Stimulated activated CD4-positive, alpha-beta T cell treated with anti-CD3 and anti-CD28 coated beads, Interleukin-1b, Interleukin-23, amount 100 ng/mL, for 24 hours (primary cell): ENCODE measurements around the gene APCDD1L.

Source experiments
- DNase-seq, 4 experiments: peaks; one replicate each; pipeline ENCODE4 v3.0.0-alpha.2; 2020; ENCODE audit warnings: low read depth in 4 of 4, low spot score in 1 of 4

Gene APCDD1L

DNA sequence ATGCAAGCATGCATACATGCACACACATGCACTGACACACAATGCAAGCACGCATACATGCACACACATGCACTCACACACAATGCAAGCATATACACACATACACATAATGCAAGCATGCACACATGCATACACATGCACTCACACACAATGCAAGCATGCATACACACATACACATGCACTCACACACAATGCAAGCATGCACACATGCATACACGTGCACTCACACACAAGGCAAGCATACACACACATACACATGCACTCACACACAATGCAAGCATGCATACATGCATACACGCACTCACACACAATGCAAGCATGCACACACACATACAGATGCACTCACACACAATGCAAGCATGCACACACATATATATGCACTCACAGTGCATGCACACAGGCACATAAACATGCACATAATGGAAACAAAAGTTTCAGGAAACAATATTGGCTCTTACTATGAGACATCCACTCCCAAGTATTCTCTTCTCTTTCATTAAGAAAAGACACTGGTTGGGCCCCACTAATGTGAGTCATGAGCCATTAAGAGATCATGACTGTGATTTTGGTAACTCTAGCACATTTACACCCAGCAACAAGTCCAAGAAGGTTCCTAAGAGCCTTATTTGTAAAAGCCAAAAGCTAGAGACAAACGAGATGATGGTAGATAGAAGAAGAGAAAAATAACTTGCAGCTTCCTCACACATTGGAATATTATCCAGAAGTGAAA, 22.2 kb downstream of the APCDD1L start:
- no peak for DNase-seq

DNA sequence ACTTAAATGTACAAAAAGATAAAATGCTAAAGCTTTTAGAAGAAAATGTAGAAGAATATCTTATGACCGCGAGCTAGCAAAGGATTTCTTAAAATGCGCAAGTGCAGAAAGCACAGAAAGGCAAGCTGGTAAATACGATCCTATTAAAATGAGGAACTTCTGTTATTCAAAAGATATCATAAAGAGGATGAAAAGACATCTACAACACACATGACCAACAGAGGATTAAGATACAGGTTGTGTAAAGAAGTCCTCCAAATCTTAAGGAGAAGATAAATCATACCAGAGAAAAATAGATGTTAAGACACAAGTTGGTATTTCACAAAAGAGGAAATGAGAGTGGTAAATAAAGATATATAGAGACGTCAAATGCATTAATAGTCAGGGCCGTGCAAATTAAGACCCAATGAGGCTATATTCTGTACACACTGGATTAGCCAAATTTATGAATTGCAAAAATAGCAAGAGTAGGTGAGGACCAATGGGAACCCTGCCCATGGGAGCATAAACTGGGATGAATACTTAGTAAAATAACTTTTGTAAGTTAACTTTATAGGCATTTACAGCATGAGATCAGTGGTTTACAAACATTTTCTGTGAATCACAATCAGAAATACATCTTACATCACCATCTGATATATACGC, 23.0 kb downstream of the APCDD1L start:
- DNase-seq = no peak

DNA sequence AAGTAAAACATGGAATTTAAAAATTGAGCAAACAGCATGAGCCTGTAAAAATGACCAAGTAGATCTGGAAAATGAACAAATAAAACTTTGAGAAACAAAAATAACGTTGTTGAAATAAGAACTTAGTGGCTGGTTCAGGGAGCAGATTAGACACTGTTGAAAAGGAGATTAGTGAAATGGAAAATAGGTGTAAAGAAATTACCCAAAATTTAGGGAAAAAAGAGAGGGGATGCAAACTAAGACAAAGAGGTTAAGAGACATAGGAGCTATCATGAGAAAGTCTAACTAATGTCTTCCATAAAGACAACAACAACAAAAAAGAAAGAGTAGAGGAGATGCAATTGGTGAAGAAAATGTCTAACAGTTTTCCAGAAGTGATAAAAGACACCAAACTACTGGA, 29.0 kb downstream of the APCDD1L start:
- DNase-seq = no peak

DNA sequence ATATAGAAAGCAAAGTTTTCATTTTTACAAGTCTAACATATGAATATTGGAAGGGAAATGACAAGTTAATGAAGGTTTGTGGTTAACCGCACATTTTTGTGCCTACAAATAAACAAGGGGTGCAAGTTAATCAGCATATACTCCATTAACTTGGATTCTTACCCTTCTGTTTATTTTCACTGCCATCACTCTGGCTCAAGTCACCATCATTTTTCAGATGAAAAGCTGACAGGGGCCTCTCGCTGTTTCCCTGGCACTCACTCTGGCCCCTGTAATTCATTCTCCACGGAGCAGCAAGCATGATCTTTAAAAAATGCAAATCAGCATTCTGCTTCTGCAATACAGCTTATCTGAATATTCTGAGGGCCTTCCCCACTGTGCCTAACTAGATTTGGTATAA, 29.8 kb downstream of the APCDD1L start:
- no peak for DNase-seq

DNA sequence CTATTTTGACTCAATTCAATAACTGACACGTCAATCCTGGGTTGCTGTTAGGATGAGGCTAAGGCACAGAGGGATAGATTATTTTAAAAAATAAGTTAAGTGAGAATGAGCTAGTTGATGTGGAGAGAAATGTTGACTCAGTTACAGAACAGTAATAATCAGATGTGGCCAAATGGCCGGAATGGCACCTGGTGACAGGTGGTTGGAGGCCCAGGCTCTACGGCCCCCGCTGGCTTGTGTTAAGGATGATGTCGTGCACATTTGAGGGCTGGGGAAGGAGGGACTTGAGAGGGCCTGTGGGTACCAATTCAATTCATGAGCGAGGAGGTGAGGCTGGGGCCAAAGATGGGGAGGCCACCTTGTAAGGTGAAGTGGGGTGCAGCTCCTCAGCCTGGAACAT, 31.7 kb downstream of the APCDD1L start:
- DNase-seq = no peak

DNA sequence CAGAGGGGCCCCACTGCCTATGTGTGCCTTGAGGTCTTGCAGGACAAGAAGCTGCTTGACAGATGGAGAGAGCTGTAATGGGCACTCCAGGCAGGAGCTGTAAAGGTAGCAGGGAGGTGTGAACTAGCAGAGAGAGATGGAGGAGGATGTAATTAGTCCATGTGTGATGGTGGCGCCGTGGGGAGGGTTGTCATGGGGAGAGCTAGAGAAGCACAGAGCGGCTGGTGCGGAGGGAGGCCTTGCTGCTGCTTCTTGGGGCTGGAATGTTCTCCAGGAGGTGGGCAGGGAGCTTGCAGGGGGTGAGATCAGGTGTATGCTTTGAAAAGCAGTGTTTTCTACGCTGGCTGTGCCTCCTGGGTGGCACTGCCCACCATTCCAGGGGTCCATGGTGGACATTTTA, 32.1 kb downstream of the APCDD1L start:
- no peak for DNase-seq

DNA sequence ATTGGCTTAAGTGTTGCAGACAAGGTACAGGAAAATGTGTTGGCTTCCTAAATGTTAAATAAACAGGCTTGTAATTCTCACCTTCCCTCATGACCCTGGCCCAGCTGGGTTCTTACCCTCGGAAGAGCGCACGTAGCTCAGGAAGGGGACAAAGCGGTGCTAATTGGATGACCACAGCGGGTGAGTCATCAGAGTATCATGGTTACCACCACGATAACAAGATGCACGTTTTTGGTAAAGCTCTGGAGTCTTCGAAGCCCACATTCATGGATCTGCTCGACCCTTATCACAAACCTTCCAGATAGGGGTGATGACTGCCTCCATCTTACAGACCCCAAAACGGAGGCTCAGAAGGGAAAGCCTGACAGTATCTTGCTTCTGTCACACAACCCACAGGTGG, 32.8 kb downstream of the APCDD1L start:
- DNase-seq = no peak

DNA sequence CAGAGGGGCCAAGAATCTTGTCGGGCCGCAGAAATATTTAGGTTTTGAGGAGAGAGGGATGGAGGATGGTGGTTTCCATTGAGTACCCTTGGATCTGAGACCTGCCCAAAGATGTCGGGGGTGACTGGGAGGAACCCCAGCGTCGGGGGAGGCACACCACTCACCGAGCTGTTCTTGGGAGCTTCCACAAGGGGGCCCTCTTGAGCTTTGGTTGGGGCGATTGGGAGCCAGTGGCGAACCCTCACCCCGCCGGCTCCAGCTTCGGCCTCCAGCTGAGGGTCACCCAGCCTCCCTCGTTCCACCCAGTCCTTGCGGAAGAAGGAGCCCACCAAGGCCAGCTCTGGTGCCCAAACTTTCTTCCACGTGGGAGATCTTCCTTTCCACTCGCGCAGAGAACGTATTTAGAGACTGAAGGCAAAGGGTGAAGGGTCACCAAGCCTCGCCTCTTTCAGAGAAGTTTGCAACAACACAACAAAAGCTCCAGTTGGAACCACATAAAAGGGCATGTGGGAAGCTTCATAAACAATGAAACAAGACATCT, 33.6 kb downstream of the APCDD1L start:
- peak; percentile 34 to 53 (median 44) for DNase-seq

DNA sequence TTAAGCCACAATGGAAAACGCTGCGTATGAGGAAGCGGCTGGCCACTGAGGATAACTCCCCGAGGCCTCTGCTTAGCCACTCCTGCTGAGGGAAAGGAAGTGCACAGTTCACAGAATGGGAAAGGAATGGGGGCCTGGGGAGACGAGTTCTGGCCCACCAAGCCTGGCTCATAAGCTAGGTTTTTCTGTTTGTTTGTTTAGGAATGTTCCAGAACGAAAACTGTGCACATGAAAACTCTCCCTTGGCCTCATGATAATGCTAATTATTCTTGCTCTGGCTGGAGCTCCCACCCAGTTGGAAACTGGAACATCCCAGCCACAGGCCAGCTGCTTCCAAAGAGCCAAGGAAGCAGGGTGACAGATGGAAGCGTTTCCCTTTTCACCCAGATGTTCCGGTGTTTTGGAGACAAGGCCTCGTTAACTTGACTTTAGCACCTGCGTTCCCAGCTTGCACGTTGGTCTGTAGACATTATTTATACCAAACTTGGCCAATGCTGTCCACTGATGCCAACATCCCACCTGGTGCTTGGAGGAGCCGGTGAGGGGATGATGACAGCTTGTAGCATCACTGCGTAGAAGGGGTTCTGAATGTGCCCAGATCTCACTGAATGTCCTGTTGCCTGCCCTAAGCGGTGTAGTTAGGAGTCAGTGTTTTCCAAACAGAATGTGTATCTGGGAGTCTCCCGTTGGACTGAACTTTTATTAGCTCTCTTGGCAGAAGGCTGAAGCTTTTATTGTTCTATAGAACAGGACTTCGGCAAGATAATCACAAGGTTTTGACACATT, 34.5 kb downstream of the APCDD1L start:
- DNase-seq = no peak

DNA sequence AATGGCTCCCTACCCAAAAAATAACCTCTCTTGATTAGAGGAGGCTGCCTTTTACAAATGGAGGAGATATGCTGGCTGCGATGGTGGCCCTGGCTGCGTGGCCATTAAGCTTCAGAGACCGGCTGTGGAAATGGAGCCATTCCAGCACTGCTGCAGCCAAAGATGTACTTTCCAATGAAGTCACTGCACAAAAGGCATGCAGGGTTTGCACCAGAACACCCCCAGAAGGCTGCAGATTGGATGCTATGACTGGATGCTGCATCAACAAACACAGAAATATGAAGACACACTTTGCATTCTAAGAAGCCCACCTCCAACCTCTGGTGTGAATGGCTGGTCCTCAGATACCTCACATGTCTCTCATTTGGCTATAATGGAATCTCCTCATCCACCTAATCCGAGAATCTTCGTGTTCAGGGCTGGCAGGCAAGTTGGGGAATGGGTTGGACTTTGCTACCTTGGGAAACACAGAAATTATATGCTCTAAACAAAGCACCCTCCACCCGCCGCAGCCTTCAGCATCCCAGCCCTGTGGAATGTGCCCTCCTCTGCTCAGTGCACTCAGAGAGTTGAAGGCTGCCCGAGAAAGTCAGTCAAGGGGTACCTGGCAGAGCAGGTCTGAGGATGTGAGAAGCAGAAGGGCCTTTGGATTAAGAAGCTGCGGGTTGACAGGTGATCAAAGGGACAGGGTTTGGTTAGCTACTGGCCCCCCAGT, 35.3 kb downstream of the APCDD1L start:
- no peak for DNase-seq

DNA sequence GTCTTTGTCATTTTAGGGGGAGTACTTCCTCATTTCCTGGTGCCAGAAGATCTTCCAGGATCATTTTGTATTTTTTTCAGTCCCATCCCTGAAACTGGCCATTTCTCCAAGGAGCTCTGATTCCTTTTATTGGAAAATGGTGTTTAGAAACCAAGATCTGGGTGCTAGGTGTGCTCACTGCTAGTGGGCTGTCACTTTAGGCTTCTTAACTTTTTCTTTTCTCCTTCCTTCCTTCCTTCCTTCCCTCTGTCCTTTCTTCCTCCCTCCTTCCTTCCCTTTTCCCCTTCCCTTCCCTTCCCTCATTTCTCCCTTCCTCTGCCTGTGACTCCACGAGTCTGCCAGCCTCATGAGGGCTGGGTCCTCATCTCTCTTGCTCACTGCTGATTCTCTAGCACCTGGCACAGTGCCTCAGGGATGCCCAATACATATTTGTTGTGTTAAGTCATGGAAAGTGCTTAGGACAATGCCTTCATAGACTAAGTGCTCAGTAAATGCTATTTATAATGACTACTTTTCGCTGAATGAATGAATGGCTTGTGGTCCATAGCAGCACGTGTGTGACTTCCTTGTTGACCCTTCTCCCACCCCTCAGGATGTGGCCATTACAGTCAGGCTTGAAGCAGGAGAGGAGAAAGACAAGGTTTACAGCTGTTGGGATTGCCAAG, 36.9 kb downstream of the APCDD1L start:
- DNase-seq = no peak

DNA sequence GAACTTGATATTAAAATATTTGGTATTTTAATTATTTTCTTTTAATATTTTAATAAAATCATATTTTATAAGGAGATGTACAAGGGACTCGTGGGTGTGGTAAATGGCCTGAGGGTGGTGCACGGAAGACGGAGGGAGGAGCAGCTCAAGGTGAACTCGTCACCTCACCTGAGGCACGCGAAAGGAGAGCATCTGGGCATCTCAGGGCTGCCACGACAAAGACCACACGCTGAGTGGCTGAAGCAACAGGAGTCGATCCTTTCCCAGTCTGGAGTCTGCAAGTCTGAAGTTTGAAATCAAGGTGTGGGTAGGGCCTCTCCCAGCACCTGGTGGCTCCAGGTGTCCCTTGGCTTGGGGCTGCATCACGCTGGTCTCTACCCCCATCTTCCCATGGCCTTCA, 39.7 kb downstream of the APCDD1L start:
- DNase-seq = no peak

DNA sequence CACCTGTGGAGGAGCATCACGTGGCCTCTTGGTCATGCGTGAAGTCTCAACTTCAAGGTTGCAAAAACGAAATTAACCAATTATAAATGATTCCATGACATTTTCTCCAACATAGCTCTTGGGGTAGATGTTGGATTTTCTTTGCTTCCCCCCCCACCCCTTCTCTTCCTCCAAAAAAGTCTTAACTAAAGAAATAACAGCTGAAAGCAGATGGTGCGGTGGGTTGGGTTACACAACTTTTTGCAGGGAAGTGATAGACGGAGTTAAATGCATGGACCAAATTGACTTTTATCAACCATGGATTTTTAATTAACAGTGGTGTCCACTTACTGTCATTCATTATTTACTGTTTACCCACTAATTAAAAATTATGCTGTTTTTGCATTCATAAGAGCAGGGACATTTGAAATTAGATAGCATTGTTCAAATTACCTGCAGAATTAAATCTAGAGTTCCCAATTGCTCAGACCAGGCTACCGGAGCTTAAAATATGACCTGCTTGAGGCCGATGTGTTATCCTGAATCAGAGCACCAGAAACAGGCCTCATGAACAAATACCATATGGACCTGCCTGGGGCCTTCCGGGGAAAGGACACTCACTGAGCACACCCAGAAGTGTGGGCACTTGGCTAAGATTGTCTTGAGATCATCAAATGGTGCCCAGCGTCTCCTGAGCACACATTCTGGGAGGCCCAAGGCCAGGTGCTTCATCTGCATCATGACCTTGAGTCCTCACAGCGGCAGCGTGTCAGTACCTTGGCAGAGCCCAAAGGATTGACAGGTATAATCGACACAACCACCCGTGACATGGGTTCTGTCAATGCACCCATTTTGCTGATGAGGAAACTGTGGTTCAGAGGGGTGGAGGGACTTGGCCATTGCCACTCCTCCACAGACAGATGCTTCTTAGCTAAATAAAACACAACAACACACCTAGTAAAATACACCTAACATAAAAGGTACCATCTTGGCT, 41.5 kb downstream of the APCDD1L start:
- DNase-seq = no peak

DNA sequence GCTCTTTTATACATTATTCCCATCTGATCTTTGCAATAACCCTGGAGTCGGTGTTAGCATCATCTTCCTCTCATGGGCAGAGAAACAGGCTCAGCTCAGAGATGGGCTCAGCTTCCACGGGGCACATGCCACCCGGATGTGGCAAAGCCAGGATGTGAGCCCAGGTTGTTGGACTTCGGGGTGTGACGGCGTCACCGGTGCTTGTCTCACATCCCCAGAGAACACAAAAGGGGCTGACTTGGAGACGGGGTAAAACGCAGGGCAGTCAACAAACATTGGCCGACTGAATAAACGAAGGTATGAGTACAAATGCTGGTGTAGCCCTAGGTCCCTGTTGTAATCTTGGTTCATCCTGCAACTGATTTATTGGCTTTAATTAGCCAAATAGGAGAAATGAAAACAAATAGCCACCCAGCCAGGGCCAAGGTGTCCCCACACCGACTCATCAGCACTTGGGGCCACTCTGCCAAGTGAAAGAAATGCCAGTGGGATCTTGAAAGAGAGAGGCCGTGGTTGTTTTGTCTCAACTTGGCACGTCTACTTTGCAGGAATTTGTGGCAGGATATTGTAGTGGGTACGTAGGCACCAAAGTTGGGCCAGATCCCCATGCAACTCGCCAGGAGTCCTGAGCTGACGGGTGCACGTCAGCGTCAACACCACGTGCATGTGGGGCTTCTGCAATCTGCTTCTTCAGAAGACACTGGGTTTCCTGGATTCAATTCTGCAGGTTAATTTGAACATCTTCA, 42.8 kb downstream of the APCDD1L start:
- DNase-seq = no peak

DNA sequence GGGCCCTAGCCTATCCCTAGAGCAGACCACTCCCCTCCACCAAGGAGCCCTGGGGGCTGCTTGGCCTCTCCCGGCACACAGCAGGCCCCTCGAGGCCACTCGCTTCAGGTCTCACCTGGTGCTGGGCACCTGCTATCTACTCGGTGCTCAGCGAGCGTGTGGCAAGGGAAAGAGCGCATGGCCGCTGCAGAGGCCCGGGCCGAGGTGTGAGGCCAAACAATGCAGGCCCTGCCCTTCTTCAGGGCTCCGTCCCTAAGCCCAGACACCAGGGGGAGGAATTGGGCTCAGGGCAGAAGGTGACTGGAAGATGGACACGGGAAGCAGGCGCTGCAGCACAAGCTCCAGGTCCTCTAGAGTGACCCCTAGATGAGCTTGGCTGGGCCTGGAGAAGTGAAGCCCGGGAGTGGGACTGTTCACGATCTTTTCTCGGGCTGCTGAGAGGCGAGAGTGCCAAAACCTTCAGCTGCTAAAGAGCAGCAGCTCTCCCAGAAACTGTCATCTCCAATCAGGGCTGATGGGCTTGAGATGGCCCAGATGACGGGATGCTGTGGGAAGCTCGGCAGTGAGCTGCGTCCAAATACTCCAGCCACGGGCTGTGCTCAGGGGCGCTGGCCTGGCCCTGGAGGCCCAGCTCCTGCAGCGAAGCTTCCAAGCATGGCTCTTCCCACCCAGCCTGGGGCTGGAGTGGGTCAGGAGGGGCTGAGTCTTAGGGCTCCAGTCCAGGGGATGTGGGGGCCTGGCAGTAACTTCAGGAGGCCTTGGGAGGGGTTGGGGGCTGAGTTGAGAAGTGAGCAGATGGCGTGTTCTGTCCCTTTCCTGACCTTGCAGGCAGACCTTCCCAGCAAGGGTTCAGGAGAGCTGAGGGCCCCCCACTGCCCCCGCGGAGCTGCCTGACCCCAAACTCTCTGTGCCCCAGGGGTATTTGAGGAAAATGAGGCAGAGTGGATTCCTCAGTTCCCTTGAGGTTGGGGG, 43.7 kb downstream of the APCDD1L start:
- no peak for DNase-seq

DNA sequence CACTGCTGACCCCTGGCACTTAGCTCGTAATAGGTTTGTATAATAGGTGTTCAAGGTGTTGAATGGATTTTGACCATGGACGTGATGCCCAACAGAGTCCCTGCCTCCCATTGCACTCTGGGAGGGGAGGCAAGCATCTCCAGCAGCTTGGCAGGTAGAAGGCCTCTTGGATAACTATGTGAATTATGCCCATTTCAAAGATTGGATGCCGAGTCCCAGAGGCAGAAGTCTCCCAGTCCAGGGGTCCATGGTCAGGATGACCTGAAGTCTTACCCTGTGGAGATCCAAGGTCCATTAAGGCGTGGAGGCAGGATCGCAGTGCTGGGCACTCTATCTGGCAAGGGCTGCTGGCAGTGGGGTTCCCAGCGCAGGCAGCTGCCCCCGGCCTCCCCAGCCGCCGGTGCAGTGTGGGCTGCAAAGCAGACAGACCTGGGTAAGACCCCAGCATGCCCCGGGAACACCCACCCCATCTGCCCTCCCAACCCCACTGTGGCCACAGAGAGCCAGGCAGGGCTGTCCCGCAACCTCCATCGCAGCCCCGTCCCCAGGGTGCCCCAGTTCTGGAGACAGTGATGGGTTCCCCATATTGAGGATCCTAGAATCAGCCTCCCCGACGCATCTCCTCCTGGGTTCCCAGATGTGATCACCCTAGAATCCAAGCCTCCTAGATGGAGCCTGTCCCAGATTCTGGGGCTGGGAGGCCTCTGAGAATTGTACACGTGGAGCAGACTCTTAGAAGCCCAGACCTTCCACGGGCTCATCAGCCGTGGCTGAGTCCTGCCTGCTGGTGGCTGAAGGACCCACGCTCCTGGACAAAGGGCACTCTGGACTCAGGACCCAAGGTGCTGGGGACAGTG, 44.6 kb downstream of the APCDD1L start:
- DNase-seq = no peak

DNA sequence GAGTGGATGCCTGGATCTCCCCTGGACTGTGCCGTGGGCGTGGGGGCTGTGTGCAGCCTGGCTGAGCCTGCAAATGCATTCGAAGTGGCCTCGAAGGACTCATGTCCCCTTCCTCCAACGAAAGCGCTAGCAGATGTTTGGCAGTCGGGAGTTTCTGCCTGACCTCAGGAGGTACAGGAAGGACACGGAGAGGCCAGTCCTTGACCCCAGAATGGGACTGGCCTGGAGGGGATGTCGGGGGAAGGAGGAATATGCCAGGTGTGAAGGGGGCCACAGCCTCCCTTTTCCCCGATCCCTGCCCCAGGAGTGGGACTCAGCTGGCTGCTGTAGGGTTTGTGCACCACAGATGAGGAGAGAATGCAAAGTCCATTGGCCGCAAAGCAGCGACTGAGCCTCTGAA, 45.6 kb downstream of the APCDD1L start:
- DNase-seq = no peak
